K562 (cell line): ENCODE results near the gene SERHL2.
"Not testable (repeated sequence)": the region's sequence is repeated elsewhere in the genome, so short reads cannot be mapped to it uniquely, and the experiment has no call there.

Source experiments
- GABPA ChIP-seq: fragments of 200-800 bp; sonication (Bioruptor generic); conservative IDR thresholded peaks from 2 replicates; pipeline ENCODE4 v1.6.1; 2016; ENCODE audit warnings: low read depth, missing genetic modification characterization, missing compliant biosample characterization
- HEY1 ChIP-seq: fragments of 250-450 bp; sonication (Bioruptor Pico); IDR thresholded peaks from 2 replicates; pipeline ENCODE4 v1.5.0; 2020; ENCODE audit warnings: mild to moderate bottlenecking, moderate library complexity, borderline replicate concordance
- JUN ChIP-seq, 2 experiments: sonication (generic) in 1 of 2; formaldehyde crosslinking in 1 of 2; IDR thresholded peaks; 2 replicates each; pipeline versions ENCODE4 v1.6.1 to v1.8.0; 2012 to 2022; ENCODE audit warnings: borderline replicate concordance in 2 of 2, mild to moderate bottlenecking in 2 of 2, improper control_type of control experiment in 1 of 2, low read depth in 1 of 2, low read length in 1 of 2, missing genetic modification reagents in 1 of 2
- KAT7 ChIP-seq: sonication (generic); formaldehyde crosslinking; IDR thresholded peaks from 2 replicates; pipeline ENCODE4 v1.8.0; 2022; ENCODE audit warnings: missing genetic modification reagents, mild to moderate bottlenecking, borderline replicate concordance
- MAFG ChIP-seq: fragments of 450-650 bp; conservative IDR thresholded peaks from 2 replicates; pipeline ENCODE4 v1.6.1; 2016; ENCODE audit warnings: missing genetic modification characterization, missing compliant biosample characterization
- MYBL2 ChIP-seq, 2 experiments: fragments of 450-650 bp in 1 of 2; sonication (generic) in 1 of 2; formaldehyde crosslinking in 1 of 2; IDR thresholded peaks; 2 replicates each; pipeline versions ENCODE4 v1.6.1 to v1.8.1; 2017 to 2022; ENCODE audit warnings: borderline replicate concordance in 1 of 2, inconsistent platforms in 1 of 2, low read depth in 1 of 2, mild to moderate bottlenecking in 1 of 2, missing genetic modification reagents in 1 of 2, moderate library complexity in 1 of 2
- SMAD4 ChIP-seq: fragments of 250-450 bp; sonication (Bioruptor Pico); conservative IDR thresholded peaks from 2 replicates; pipeline ENCODE4 v1.8.0; 2021; ENCODE audit warnings: inconsistent platforms, mild to moderate bottlenecking, moderate library complexity
- SRSF7 ChIP-seq: fragments of 200-400 bp; formaldehyde crosslinking; optimal IDR thresholded peaks from 2 replicates; pipeline ENCODE3; 2017; ENCODE audit warnings: mild to moderate bottlenecking, low read depth, low read length
- TCF3 ChIP-seq: sonication (generic); formaldehyde crosslinking; IDR thresholded peaks from 2 replicates; pipeline ENCODE4 v1.4.0; 2020; ENCODE audit warnings: mild to moderate bottlenecking, missing genetic modification reagents
- ZNF445 ChIP-seq: fragments of 250-450 bp; sonication (Bioruptor Pico); IDR thresholded peaks from 2 replicates; pipeline ENCODE4 v1.4.0; 2020; ENCODE audit warnings: low read depth, mild to moderate bottlenecking, moderate library complexity
- ZNF583 ChIP-seq: fragments of 250-450 bp; sonication (Bioruptor Pico); IDR thresholded peaks from 2 replicates; pipeline ENCODE4 v1.4.0; 2020
- ZNF589 ChIP-seq: fragments of 200-800 bp; sonication (Bioruptor generic); IDR thresholded peaks from 2 replicates; pipeline ENCODE4 v1.6.1; 2016; ENCODE audit warnings: low read depth, missing genetic modification characterization, missing compliant biosample characterization
- TF ChIP-seq, protein P1 (sequence below), 2 experiments: IDR thresholded peaks; 2 replicates each; pipeline ENCODE4 v1.6.1; 2011; ENCODE audit warnings: borderline replicate concordance in 1 of 2, control low read depth in 1 of 2, low read depth in 1 of 2, low read length in 1 of 2, mild to moderate bottlenecking in 1 of 2, mixed read lengths in 1 of 2, moderate library complexity in 1 of 2; ENCODE audit not compliant: insufficient read depth in 1 of 2, insufficient read length in 1 of 2, poor library complexity in 1 of 2, severe bottlenecking in 1 of 2; ENCODE audit errors: extremely low read depth in 1 of 2

DNA sequence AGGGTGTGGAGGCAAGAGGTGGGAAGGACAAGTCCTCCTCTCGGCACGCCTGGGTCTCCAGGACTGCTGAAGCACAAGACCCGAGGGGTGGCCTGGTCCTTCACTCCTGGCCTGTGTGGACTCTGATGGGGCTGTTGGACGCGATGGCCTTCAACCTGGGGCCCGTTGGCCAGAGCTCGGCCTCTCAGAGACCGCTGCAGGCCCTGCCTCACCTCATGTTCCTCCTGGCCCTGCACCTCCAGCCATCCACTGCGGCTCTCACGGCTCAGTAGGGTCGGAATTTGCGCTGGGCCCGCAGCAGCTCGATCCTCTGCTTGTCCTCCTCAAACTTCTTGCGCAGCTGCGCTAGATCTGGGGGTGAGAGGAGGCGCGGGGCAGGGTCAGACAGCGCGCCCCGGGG is 20.7 kb downstream of the SERHL2 start:
- not testable (repeated sequence) for TF ChIP-seq MYBL2 (IDR thresholded peaks at IDR 0.05; ENCODE audit: low read depth); MYBL2 (CRISPR knock-in tag; IDR thresholded peaks at IDR 0.05; ENCODE audit: borderline replicate concordance); ZNF589 (CRISPR knock-in tag); MAFG (tag); TCF3 (CRISPR knock-in tag); ZNF445 (CRISPR knock-in tag); GABPA; ZNF583 (CRISPR knock-in tag); SMAD4; SRSF7; JUN (IDR thresholded peaks at IDR 0.05; ENCODE audit: borderline replicate concordance, low read depth, low read length); JUN (CRISPR knock-in tag; IDR thresholded peaks at IDR 0.05; ENCODE audit: borderline replicate concordance); KAT7 (CRISPR knock-in tag); HEY1 (CRISPR knock-in tag)
- TF ChIP-seq, protein P1, sequence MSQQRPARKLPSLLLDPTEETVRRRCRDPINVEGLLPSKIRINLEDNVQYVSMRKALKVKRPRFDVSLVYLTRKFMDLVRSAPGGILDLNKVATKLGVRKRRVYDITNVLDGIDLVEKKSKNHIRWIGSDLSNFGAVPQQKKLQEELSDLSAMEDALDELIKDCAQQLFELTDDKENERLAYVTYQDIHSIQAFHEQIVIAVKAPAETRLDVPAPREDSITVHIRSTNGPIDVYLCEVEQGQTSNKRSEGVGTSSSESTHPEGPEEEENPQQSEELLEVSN (IDR thresholded peaks at IDR 0.05; ENCODE audit: borderline replicate concordance in 1 of 2, extremely low read depth in 1 of 2, insufficient read depth in 1 of 2, insufficient read length in 1 of 2, low read depth in 1 of 2, low read length in 1 of 2, poor library complexity in 1 of 2, severe bottlenecking in 1 of 2), result not testable (repeated sequence)
